Lung (tissue), 12 donors: ENCODE measurements around the gene TRAF7. TPM values are rescaled to one million over a fixed set of nuclear protein-coding genes. Genes with fewer than 3 reads are reported as not detected.

ENCODE experiments used
- ATAC-seq: fragments of 200-7000 bp; cut with Tn5 transposase; one replicate; pipeline ENCODE4 v1.9.1; 2020; ENCODE audit warnings: moderate number of reproducible peaks; ENCODE audit not compliant: insufficient read depth, low FRiP score
- DNase-seq, 3 donors: peaks; one replicate each; pipeline ENCODE4 v3.0.0-alpha.2; 2013 to 2017
- H3K27ac ChIP-seq, 2 donors: one replicate each; pipeline ENCODE4 v1.5.1; 2013; ENCODE audit warnings: mild to moderate bottlenecking in 2 of 2, moderate library complexity in 2 of 2, control low read depth in 1 of 2, inconsistent platforms in 1 of 2, low read depth in 1 of 2, low read length in 1 of 2
- H3K27me3 ChIP-seq, 3 donors: one replicate each; pipeline ENCODE4 v1.5.1; 2013; ENCODE audit warnings: low read length in 2 of 3; ENCODE audit not compliant: control insufficient read depth in 3 of 3, insufficient read depth in 3 of 3
- H3K36me3 ChIP-seq, 4 donors: one replicate each; pipeline ENCODE4 v1.5.1; 2013; ENCODE audit warnings: low read length in 4 of 4, mild to moderate bottlenecking in 1 of 4, moderate library complexity in 1 of 4; ENCODE audit not compliant: control insufficient read depth in 4 of 4, insufficient read depth in 4 of 4
- H3K4me1 ChIP-seq, 5 donors: one replicate each; pipeline ENCODE4 v1.5.1; 2013; ENCODE audit warnings: low read length in 5 of 5, mild to moderate bottlenecking in 2 of 5, moderate library complexity in 1 of 5; ENCODE audit not compliant: control insufficient read depth in 5 of 5, insufficient read depth in 5 of 5
- H3K4me3 ChIP-seq: one replicate; pipeline ENCODE4 v1.5.1; 2013; ENCODE audit warnings: mild to moderate bottlenecking, control low read depth, moderate library complexity
- H3K9ac ChIP-seq, 2 donors: one replicate each; pipeline ENCODE4 v1.5.1; 2013; ENCODE audit warnings: low read length in 2 of 2, control low read depth in 1 of 2; ENCODE audit not compliant: insufficient read depth in 1 of 2
- H3K9me3 ChIP-seq, 4 donors: one replicate each; pipeline ENCODE4 v1.5.1; 2013; ENCODE audit warnings: low read length in 3 of 4, mild to moderate bottlenecking in 1 of 4, moderate library complexity in 1 of 4; ENCODE audit not compliant: control insufficient read depth in 4 of 4, insufficient read depth in 3 of 4
- CTCF ChIP-seq: IDR thresholded peaks from 2 replicates; pipeline ENCODE4 v1.5.1; 2012; ENCODE audit warnings: mild to moderate bottlenecking; ENCODE audit errors: control extremely low read depth, extremely low read depth
- WGBS, 2 donors: extraction: QIAGEN DNeasy Blood & Tissue Kit; methylation state at CpG; one replicate each; pipeline ENCODE4 v1.1.7; 2013; 5-methylcytosine and 5-hydroxymethylcytosine counted together
- polyA plus RNA-seq, 2 donors: library from polyadenylated mRNA; stranded (reverse); fragments of 200-250 nt; gene quantifications; one replicate each; pipeline ENCODE4 v1.2.1, GENCODE V29; 2013
- total RNA-seq, 2 donors: library from RNA; depleted of rRNA in 1 of 2; stranded (reverse); fragments of >200 nt in 1 of 2; gene quantifications; one replicate each; pipeline ENCODE4 v1.2.1, GENCODE V29; 2014 to 2021
- donor health status: control.
- donor health status: control.
- donor health status: Bipolar disorder and iron deficiency.
- donor health status: healthy.
- donor health status: DM: yes; HTN: yes; CAD: no.

TRAF7 gene
- total and polyA plus RNA-seq, 4 donors, result 33.4 to 74.2 (median 48.3) TPM

- TF ChIP-seq CTCF, result no peak
- Histone ChIP-seq H3K4me3 (no peak overlapping the region), H3K27ac (no peak overlapping the region), H3K36me3 (no peaks in the 10 kb centered on the region), H3K4me1 (peaks cover 0 to 8% (median 4%) of the 10 kb centered on the region in 5 donors), H3K9ac (no peak overlapping the region), H3K9me3 (no peaks in the 10 kb centered on the region), H3K27me3 (peaks cover 0 to 43% (median 21%) of the 10 kb centered on the region in 3 donors)
- ATAC-seq (no peak), DNase-seq (peak in 1 of 3 donors; percentile 28)
- WGBS, 2 donors, result 67 to 75% methylated on average over 16 of the region's 16 CpGs
These were observed 38.7 kb downstream of the TRAF7 start for GRCh38 chr16:2194166-2194834.

- Histone ChIP-seq H3K9ac (no peak overlapping the region), H3K9me3 (no peaks in the 10 kb centered on the region), H3K27me3 (peaks cover 0 to 43% (median 21%) of the 10 kb centered on the region in 3 donors), H3K4me3 (no peak overlapping the region), H3K4me1 (peaks cover 0 to 8% (median 4%) of the 10 kb centered on the region in 5 donors), H3K27ac (no peak overlapping the region), H3K36me3 (no peaks in the 10 kb centered on the region)
- ATAC-seq (no peak), DNase-seq (peak; percentile 21 to 49 (median 36))
- TF ChIP-seq CTCF, result peak; percentile 41
- WGBS, 2 donors, result 17 to 19% methylated on average over 10 of the region's 10 CpGs
These were observed 39.3 kb downstream of the TRAF7 start for GRCh38 chr16:2194852-2195321.

GRCh38 chr16:2195322-2196161 is 40.0 kb downstream of the TRAF7 start:
- DNase-seq, result no peak
- no peak for TF ChIP-seq CTCF
- no peak overlapping the region for H3K27ac ChIP-seq
- no peak for ATAC-seq
- peaks cover 0 to 8% (median 4%) of the 10 kb centered on the region in 5 donors for H3K4me1 ChIP-seq
- H3K4me3 ChIP-seq, result no peak overlapping the region
- H3K9ac ChIP-seq, result no peak overlapping the region
- no peaks in the 10 kb centered on the region for H3K36me3 ChIP-seq
- peaks cover 0 to 43% (median 21%) of the 10 kb centered on the region in 3 donors for H3K27me3 ChIP-seq
- 1 to 4% methylated on average over 41 to 49 of the region's 49 CpGs for WGBS, 2 donors
- no peaks in the 10 kb centered on the region for H3K9me3 ChIP-seq
